BJ (cell line): ENCODE measurements around the gene CDCA4. TPM values are rescaled to one million over a fixed set of nuclear protein-coding genes. Genes with fewer than 3 reads are reported as not detected.

ENCODE experiments used
- CTCF ChIA-PET: fragments of 350-600 bp; formaldehyde crosslinking; extraction: SDS; loops from one replicate; lab custom pipeline; 2021; ENCODE audit warnings: antibody characterized with exemption, inconsistent platforms; lab: Yijun Ruan, JAX
- POLR2A ChIA-PET: fragments of 300-600 bp; sonication (Branson Sonifier 250); formaldehyde crosslinking; extraction: SDS; loops from one replicate; lab custom pipeline; 2021; ENCODE audit warnings: antibody characterized with exemption; lab: Charles Lee
- DNase-seq: peaks from one replicate; pipeline ENCODE4 v3.0.0-alpha.2; 2011; ENCODE audit warnings: low read depth
- H3K27me3 ChIP-seq: 2 replicates; pipeline ENCODE4 v1.6.0; 2011; ENCODE audit warnings: low read length; ENCODE audit not compliant: control insufficient read depth, insufficient read depth
- H3K36me3 ChIP-seq: 2 replicates; pipeline ENCODE4 v1.5.1; 2011; ENCODE audit warnings: low read length; ENCODE audit not compliant: control insufficient read depth, insufficient read depth
- H3K4me3 ChIP-seq: 2 replicates; pipeline ENCODE4 v1.5.1; 2011; ENCODE audit warnings: low read depth, mild to moderate bottlenecking, control low read depth, low read length
- polyA plus RNA-seq: library from polyadenylated mRNA; depleted of rRNA; stranded (reverse); fragments of >200 nt; gene quantifications from 2 replicates; pipeline ENCODE4 v1.2.3, GENCODE V29; 2011
- TF ChIP-seq, protein P1 (sequence below): IDR thresholded peaks from 2 replicates; pipeline ENCODE4 v1.5.1; 2011; ENCODE audit warnings: low read depth, mild to moderate bottlenecking, control low read depth, inconsistent platforms, low read length, moderate library complexity; ENCODE audit not compliant: insufficient read depth

Gene CDCA4
- polyA plus RNA-seq, 1 experiment, result 16.6 TPM

DNA sequence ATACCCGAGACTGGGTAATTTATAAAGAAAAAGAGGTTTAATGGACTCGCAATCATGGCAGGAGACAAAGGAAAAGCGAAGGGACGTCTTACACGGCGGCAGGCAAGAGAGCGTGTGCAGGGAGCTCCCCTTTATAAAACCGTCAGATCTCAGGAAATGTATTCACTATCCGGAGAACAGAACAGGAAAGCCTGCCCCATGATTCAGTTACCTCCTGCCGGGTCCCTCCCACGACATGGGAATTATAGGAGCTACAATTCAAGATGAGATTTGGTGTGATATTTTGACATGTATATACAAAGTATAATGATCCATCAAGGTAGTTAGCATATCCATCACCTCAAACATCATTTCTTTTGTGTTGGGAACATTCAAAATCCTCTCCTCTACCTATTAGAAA, 2.3 kb upstream of the CDCA4 start:
- TF ChIP-seq, protein P1, sequence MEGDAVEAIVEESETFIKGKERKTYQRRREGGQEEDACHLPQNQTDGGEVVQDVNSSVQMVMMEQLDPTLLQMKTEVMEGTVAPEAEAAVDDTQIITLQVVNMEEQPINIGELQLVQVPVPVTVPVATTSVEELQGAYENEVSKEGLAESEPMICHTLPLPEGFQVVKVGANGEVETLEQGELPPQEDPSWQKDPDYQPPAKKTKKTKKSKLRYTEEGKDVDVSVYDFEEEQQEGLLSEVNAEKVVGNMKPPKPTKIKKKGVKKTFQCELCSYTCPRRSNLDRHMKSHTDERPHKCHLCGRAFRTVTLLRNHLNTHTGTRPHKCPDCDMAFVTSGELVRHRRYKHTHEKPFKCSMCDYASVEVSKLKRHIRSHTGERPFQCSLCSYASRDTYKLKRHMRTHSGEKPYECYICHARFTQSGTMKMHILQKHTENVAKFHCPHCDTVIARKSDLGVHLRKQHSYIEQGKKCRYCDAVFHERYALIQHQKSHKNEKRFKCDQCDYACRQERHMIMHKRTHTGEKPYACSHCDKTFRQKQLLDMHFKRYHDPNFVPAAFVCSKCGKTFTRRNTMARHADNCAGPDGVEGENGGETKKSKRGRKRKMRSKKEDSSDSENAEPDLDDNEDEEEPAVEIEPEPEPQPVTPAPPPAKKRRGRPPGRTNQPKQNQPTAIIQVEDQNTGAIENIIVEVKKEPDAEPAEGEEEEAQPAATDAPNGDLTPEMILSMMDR, result no peak
- ChIA-PET CTCF (interaction anchor here (1.8 kb wide), 1 partner anchor 22 kb away, joined by 3 read pairs; no protein-coding TSS in a partner anchor), POLR2A (no interaction called here)
- Histone ChIP-seq H3K36me3 (no peaks in the 10 kb centered on the region), H3K27me3 (no peaks in the 10 kb centered on the region), H3K4me3 (no peak overlapping the region)
- no peak for DNase-seq

DNA sequence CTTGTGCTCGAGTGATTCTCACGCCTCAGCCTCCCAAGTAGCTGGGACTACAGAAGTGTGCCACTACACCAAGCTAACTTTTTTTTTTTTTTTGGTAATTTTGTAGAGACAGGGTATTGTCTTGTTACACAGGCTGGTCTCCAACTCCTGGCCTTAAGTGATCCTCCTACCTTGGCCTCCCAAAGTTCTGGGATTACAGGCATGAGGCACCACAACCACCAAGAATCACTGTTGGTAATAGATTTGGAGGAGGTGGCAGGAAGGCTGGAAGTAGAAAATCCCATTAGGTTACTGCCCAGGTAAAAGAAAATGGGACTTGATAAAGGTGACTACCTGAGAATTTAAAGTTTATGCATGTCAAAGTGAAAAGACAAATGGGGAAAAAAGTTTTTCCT, 1.4 kb upstream of the CDCA4 start:
- H3K27me3 ChIP-seq, result no peaks in the 10 kb centered on the region
- peak overlapping the region; percentile 68; the same call in 1 of the 2 replicates for H3K4me3 ChIP-seq
- DNase-seq, result no peak
- TF ChIP-seq, protein P1, result no peak
- H3K36me3 ChIP-seq, result no peaks in the 10 kb centered on the region
- CTCF ChIA-PET, result interaction anchor here (0.6 to 1.8 kb wide), 2 partner anchors 23 to 1347 kb away, joined by 3 read pairs; no protein-coding TSS in a partner anchor
- POLR2A ChIA-PET, result no interaction called here

DNA sequence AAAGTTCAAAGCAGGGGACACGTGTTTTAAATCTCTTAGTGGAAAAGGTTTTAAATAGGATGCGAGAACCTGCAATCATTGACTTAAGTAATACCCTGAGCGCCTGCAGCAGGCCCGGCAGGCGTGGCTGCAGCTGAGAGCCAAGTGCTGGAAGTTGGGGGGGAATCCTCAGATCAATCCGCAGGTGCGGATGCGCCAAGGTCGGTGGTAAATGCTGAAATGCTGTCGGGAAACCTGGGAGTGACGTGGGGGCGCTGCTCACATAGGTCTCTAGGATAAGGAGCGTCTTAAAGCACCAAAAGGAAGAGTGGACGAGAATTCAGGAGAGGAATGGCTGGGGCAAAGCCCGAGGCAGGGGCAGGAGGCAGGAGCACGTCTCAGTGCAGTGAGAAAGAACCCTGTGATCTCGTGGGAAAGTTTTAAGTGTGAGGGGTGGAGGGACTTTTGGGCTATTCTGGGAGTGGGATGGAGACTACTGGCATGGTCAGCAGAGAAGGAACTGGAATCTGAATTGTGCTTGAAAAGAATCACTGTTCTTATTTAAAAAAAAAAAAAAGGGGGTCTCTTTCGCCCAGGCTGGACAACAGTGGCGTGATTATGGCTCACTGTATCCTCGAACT, 883 bp upstream of the CDCA4 start:
- peak overlapping the region; percentile 68 for H3K4me3 ChIP-seq
- H3K27me3 ChIP-seq, result no peaks in the 10 kb centered on the region
- TF ChIP-seq, protein P1, result no peak; the same call in 1 of the 2 replicates
- CTCF ChIA-PET, result interaction anchor here (0.6 to 1.5 kb wide), 4 partner anchors 11 to 1348 kb away, joined by 3 to 6 read pairs (median 4); no protein-coding TSS in a partner anchor
- no peaks in the 10 kb centered on the region for H3K36me3 ChIP-seq
- POLR2A ChIA-PET, result interaction anchor here (0.9 kb wide), 1 partner anchor 49 kb away, joined by 4 read pairs; no protein-coding TSS in a partner anchor
- DNase-seq, result no peak

DNA sequence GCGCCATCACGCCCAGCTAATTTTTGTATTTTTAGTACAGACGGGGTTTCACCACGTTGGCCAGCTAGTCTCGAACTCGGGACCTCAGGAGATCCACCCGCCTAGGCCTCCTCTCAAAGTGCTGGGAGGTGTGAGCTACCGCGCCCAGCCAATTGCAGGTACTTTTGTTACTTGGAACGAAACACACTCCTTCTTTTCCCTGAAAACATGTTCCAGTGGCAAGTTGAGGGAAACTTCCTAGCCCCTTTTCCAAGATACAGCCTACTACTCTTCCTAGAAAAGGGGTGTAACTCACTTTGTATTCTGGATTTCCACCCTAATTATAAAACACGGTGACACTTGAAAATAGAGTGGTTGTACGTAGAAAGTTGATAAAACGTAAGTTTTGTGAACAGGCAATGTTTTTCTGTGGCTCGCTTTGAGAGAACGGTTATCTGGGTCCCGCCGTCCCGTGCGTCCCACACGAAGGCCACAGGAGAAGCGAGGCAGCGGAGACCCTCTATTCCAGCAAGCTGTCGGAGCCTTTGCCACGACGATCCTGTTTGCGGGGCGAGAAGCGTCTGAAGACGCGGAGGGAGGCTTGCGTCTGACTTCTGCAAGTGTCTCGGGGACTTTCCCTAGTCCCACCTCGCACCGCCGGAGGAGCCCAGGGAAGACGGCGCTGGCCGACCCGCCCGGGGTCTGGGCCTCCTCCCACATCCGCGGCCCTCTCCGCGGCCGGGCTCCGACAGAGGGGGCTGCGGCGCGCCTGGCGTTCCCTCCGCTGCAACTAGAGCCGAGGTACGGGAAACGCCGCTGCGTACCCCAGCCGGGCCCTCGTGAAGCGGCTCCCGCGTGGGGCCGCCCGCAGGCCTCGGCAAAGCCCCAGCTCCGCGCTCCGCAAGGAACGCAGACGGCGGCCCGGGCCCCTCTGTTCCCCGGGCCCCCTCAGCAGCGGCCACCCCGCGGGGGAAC, 745 bp downstream of the CDCA4 start:
- no peak for DNase-seq
- TF ChIP-seq, protein P1, result peak; percentile 14; the same call in 1 of the 2 replicates
- ChIA-PET CTCF (interaction anchor here (0.6 to 2.1 kb wide), 8 partner anchors 8 to 508 kb away, joined by 3 to 9 read pairs (median 4); no protein-coding TSS in a partner anchor), POLR2A (no interaction called here)
- H3K36me3 ChIP-seq, result no peaks in the 10 kb centered on the region
- H3K27me3 ChIP-seq, result no peaks in the 10 kb centered on the region
- H3K4me3 ChIP-seq, result peak overlapping the region; percentile 67
